ENCODE results near the gene DMD.

DNA sequence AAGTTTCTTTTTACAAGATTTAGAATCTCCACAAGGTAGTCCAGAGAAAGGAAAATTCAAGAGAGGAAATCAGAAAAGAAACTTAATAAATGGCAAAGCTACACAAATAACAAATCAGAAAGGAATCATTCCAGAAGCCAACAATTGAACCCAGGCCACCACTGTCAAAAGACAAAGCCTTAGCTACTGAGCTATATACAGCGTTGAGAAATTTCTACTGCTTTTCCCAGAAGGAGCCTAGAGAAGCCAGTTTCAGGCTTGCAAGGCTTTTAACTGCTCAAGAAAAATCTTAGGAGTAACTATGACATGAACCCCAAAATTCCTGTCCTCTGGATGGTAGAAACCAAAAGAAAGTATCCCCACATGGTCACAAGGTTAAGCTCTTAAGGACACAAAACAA, 129.0 kb downstream of the DMD start:
- TF ChIP-seq POLR2A (IDR thresholded peaks at IDR 0.05; ENCODE audit: low read depth, low read length) (no peak), TAF1 (IDR thresholded peaks at IDR 0.05; ENCODE audit: borderline replicate concordance, low read depth, low read length) (no peak)
